GM19455 (cell line): ENCODE results near the gene CHERP.
A peak's percentile ranks its signal among the peaks of the same experiment; 100 is the strongest.
"Not testable (repeated sequence)": the region's sequence is repeated elsewhere in the genome, so short reads cannot be mapped to it uniquely, and the experiment has no call there.

Source experiments
- ATAC-seq: cut with Tn5 transposase; IDR thresholded peaks from one replicate; pipeline ENCODE4 v1.9.1; 2021; ENCODE audit not compliant: unreplicated experiment

Gene CHERP

GRCh38 chr19:16521715-16522289 lies 20.4 kb downstream of the CHERP start:
- no peak for ATAC-seq

GRCh38 chr19:16520986-16521624 lies 21.1 kb downstream of the CHERP start:
- ATAC-seq, result no peak

- no peak for ATAC-seq
Measured at GRCh38 chr19:16520074-16520973, 21.9 kb downstream of the CHERP start.

DNA sequence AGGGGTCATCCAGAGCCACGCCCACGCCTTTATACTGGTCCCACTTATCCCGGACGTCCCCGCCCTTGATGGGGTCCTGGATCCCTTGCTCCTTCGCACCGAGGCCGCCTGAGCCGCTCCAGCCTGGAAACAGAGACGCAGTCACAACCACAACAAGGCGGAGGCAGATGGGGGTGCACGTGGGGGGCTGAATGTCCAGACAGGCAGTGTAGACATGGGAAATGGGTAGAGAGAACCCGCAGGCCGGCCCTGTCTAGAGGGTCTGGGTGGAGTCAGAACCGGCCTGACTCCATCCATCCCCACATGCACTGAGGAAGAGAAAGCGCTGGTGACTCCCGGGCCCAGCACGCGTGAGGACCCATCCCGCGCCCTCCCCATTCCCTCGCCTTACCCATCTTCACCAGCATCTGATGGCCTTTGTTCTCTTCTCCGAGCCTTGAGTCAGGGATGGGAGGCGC lies 23.0 kb downstream of the CHERP start:
- ATAC-seq, result no peak

- ATAC-seq, result no peak
Measured at GRCh38 chr19:16518483-16519229, 23.6 kb downstream of the CHERP start.

DNA sequence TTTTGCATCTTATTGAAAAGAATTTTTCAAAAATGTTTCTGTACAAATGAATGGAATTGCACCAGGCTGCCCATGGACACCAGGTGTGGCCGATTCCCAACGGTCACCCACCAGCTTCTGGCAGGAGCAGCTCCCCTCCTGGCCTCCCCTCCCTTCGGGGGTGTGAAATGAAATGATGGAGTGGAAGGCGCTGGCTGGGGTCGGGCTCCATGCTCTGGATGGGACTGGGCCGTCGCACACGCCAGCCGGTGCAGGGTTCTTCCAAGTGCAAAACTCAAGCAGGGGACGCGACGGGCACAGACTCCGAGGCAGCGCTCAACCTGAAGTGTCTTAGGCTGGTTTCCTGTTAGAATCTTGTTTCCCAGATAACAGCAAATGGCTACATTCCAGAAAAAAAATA lies 24.2 kb downstream of the CHERP start:
- no peak for ATAC-seq

GRCh38 chr19:16516923-16517610 lies 25.2 kb downstream of the CHERP start:
- no peak for ATAC-seq

DNA sequence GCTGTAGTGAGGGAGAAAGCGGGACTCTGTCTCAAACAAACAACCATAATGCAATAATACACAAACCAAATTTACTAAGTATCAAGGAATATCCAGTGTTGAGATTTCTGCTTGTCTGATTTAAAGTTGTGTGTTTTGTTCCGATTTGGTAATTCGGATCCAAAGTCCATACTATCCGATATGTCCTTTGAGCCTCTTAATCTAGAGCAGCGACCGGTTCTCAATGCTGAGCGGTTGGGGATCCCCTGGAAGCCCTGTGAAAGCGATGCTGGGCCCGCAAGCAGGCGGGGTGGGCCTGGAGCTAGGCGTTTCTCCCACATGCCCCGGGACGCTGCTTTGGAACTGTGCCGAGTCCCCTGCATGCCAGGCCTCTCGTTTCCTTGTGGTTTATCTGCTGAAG lies 25.9 kb downstream of the CHERP start:
- ATAC-seq, result no peak

DNA sequence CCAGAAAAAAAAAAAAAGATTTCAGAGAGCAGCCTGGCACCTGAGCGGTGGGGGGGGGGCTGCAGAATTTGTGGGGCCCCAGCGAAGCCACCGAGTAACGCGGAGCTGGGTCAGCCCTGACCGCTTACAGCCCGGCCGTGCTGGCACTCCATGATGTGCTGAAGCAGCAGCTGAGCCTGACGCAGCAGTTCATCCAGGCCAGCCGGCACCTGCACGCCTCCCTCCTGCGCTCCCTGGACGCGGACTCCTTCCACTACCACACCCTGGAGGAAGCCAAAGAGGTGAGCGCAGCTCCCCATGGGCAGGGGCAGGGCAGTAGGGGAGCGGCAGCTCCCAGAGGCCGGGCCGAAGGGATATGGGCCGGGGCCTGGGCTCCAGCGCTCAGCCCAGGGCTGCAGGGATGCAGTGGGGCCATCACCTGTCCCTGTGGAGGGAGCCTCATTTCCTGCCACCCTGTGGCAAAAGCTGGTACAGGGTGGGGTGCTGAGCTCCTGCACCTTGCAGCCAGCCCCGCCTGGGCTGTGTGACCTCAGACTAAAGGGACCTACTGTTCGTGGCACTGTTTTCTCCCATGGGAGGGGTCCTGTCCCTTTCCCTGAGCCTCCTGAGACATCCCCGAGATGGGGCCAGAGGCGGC lies 27.7 kb downstream of the CHERP start:
- ATAC-seq, result no peak

DNA sequence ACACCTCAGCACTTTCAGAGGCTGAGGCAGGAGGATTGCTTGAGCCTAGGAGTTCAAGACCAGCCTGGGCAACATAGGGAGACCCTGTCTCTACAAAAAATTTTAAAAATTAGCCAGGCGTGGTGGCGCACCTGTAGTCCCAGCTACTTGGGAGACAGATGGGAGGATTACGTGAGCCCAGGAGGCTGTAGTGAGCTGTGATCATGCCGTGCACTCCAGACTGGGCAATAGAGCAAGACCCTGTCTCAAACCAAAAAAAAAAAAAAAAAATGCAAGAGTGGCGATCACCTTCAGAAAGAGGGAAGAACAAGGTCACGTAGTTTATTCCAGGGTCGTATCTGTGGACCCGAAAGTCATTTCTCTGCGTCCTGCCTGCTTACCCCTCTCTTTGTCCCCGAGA lies 29.6 kb downstream of the CHERP start:
- ATAC-seq, result not testable (repeated sequence)

DNA sequence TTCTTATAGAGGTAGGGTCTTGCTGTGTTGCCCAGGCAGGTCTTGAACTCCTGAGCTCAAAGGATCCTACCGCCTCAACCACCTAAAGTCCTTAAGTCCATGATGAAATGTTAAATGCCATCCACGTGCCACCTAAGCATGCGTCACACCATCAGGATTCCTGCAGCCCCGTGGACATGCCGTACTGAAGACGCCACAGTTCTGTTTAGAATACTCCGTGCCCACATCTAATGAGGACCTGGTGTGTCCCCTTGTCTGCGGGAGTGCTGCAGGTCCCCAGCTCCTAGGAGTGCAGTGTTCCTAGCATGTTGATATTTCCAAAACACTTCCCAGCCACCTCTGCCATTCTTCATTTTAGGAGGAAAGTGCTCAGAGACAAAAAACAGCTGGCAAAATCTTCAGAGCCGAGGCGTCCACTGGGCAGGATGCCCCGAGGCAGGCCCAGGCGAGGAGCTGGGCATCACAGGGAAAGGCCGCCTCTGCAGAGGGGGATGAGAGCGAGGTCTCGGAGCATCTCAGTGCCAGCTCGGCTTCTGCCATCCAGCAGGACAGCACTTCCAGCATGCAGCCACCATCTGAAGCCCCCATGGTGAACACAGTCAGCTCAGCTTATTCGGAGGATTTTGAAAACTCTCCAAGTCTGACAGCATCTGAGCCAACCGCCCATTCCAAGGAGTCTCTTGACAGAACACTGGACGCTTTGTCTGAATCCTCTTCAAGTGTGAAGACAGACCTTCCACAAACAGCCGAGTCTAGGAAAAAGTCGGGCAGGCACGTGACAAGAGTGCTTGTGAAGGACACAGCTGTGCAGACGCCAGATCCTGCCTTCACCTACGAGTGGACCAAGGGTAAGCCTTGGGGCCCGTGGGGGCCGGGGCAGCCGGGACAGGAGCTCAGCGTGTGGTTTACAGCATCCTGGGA lies 32.8 kb downstream of the CHERP start:
- ATAC-seq, result no peak

GRCh38 chr19:16508546-16508945 lies 33.7 kb downstream of the CHERP start:
- ATAC-seq, result no peak

- ATAC-seq, result no peak
Measured at GRCh38 chr19:16506961-16507360, 35.3 kb downstream of the CHERP start.

GRCh38 chr19:16506161-16506560 lies 36.1 kb downstream of the CHERP start:
- ATAC-seq, result not testable (repeated sequence)

- ATAC-seq, result no peak
Measured at GRCh38 chr19:16504271-16504670, 38.0 kb downstream of the CHERP start.

GRCh38 chr19:16497837-16498236 lies 44.4 kb downstream of the CHERP start:
- no peak for ATAC-seq

GRCh38 chr19:16497042-16497441 lies 45.2 kb downstream of the CHERP start:
- no peak for ATAC-seq

GRCh38 chr19:16496613-16496983 lies 45.6 kb downstream of the CHERP start:
- ATAC-seq, result no peak

GRCh38 chr19:16495982-16496612 lies 46.1 kb downstream of the CHERP start, which contains the start of the genes C19orf44 and CALR3:
TSS of gene C19orf44 (plus strand) at chr19:16496394. CDS start at chr19:16500793, 4,399 bp downstream.
TSS of gene CALR3 (minus strand) at chr19:16496167. CDS start at chr19:16496129, 38 bp downstream.
- ATAC-seq, result peak; percentile 98
